Limb (tissue), 2 donors: ENCODE data around the gene CDKN1B.
A peak's percentile ranks its signal among the peaks of the same experiment; 100 is the strongest.
"Not testable (repeated sequence)": the region's sequence is repeated elsewhere in the genome, so short reads cannot be mapped to it uniquely, and the experiment has no call there.

Experiments
- DNase-seq, 2 donors: peaks; one replicate each; pipeline ENCODE4 v3.0.0-alpha.2; 2016; ENCODE audit errors: extremely low spot score in 2 of 2

Gene CDKN1B

DNA sequence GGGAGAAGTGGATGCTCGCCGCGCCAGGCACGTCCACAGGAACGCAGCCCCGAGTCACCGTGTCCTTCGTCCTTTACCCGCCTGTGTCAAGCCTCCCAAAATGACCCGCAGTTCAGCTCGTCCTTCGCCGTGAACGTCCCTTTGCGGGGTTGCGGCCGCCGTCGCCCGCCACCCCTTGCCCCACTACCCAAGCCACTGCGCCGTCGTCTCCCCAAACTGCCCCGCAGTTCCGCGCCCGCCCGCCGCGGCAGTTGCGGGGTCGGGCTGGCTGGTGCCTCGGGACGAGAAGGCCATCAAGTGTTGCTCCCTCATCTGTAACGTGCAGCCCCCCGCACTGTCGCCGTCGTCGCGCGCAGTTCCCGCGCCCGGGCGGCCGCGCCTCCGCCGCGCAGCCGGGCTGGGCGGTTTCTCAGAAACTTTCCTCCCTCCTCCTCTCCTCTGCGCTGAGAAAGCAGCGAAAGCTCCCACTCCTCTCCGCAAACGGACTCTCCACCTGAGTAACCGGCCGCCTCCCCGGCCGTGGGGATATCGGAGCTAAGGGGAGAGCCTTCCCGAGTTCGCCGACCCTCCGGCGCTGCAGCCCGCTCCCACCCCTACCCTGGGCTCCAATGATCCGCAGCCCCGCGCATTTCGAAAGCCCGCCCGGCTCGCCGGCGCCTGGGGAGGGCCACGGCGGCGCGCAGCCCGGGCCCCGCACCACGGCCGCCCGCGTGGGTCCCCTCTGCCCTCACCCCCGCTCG lies 6.7 kb downstream of the CDKN1B start:
- peak in 1 of 2 donors; percentile 75 for DNase-seq

DNA sequence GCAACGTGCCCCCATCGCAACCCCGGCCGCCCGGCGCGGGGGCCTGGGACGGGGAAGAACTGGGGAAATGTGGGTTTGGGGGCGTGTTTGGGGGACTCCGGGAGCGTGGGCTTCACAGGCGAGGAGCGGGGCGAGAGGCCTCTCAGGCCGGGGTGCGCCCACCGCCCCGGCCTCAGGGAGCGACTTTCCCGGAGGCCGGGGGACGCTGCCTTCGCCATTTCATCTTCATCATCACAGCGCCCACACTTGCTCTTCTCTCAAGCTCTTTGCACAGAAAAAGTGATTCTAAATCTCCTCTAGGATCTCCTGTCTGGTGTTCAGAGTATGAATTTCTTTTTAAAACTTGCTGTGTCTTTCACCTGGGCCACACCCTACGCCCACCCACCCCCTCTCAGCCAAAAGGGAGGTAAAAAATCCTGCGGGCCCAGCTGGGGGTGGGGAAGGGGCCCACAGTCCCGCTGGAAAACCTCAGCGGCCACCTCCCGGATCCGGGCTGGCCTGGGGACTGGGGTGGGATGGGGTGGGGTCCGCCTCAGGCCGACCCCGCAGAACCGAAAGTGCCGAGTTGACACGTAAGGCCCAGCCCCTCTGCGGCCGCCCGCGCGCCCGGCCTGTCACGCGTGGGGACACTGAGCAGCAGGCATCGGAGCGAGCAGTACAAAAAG lies 7.4 kb downstream of the CDKN1B start:
- DNase-seq = no peak

DNA sequence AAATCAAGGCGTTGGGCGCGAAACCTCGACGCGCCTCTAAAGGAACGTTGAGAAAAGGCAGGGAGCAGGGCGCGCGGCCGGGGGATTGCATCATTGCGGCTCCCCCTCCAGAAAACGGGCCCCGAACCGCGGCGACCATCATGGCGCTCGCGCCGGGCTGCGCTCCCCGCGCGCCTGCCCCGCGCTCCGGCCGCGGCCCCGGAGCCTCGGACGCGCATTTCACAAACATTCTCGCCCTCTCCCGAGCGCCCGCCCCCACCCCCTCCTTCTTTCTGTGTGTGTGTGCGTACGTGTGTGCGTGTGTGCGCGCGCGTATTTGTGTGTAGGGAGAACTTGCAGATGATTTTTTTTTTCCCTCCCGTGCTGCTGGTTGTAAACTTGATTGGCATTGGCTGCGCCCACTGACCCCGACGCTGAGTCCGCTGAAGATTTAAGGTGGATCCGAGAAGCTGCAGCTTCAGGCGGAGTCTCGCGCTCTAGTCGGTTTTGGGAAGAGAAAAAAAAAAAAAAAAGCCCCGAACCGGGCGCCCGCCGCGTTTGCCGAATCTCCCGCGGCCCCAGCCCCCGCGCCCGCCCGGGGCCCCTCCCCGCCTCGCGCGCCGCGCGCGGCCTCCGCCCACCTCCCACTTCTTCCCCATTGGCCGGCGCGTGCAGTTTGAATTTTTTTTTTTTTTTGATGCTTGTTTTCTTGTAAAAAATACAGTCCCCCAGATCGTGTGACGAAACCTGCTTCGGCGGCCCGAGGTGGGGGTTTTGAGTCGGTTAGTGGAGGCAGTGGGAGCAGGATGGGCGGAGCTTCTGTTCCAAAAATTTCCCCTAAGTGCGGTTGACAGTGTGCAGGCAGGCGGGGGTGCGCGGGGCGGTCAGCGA lies 8.2 kb downstream of the CDKN1B start:
- peak; percentile 94 to 99 for DNase-seq

GRCh38 chr12:12725956-12726554 lies 8.9 kb downstream of the CDKN1B start:
- no peak for DNase-seq

DNA sequence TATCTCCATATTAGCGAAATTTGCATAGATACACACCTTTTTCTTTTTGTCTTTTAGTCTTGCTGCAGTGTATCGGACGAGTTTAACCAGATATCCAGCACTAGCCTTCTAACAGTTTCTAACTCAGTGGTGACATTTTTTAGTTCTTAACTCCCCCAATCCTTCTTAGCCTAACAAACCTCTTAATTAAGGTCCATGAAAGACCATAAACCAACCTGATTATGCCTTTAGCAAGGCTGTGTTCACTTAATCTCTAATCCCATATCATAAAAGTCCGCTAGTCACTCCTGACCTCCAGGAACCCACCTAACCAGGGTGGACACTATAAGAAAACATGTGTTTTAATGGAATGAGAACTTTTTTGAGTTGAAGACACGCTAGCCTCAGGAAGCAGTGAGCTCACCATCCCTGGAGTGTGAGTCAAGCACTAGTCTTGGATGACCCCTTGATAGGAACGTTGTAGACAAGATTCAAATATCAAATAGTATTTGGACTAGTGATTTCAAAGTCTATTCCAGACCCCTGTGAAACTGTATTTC lies 9.5 kb downstream of the CDKN1B start:
- DNase-seq = no peak

DNA sequence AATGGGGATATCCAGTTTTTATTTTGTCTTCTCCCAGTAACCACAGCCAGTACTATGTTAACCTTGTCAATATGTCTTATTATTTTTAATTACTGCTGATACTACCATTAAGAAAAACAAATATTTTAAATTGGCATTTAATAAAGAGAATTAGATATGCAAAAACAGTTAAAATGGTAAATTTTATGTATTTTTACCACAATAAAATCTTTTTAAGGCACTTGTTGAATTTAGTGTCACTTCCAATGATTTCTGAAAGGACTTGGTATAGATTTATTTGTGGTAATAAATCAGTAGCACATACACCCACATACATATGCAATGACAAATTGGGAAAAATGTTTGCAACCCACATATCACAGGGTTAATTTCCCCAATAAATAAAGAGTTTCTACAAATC lies 14.0 kb downstream of the CDKN1B start:
- DNase-seq = no peak

DNA sequence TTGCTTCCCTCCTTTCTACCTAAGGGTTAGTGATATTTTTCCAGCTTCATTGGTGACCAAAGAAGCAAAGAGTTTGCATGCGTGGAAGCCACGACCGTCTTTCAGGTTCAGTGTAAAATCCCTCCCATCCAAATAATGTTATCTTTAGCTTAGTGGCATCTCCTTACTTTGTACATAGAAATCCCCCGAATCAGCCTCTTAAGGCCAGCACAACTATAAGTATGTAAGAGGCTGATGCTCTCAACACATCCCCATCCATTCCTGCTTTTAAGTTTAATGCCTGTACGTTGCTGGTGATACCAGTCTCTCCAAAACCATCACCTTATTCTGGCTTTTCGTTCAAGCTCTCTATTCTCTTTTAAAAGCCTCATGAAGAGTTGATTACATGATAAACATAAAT lies 14.6 kb downstream of the CDKN1B start:
- no peak for DNase-seq

DNA sequence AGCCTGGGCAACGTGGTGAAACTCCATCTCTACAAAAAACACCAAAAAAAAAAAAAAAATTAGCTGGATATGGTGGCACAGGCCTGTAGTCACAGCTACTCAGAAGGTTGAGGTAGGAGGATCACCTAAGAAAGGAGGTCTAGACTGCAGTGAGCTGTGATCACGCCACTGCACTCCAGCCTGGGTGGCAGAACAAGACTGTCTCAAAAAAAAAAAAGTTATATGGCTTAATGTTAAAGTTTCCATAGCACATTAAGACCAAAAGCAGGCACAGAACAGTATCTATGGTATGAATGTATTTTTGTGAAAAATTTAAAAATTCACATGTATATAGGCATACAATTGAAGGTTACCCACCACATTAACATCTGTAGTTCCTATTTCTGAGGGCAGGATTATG lies 15.9 kb downstream of the CDKN1B start:
- no peak for DNase-seq

DNA sequence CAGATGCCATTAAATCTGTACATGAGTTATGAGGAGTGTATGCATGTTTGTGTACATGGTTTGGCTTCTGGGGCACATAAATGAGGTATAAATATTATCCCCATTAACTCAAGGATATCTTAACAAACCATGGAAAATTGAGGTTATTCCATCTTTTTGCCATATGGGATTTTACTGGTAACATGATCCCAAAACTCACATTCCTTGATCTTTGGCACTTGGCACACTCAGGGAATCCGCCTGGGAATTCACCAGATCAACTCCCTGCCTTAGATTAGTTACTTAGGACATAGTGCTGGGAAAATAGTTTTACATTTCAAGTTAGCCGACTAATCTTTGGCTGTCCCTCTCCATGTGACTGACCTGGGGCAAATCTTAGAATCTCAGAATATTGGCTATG lies 16.9 kb downstream of the CDKN1B start:
- no peak for DNase-seq

DNA sequence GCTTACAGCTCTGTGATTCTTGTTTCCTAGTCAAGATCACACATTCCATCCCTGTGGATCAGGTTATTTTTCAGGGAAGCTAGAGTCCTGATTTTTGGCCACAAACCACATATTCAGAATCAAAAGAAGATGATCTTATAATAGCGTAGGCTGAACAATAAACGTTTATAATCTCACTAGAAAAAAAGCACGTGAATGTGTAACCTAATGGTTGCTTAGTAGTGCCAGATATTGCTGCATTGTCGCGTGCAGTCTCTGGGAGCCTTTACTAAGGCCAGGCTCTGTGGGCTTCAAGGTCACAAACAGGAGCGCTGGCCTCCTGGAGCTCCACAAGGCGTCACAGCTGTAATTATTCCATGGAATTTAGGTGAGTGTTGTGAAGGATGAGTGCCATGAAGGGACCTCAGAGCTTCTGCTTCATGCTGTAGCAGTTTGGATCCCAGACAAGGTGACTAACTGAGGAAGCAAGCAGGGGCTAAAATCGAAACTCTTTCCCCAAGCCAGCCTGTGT lies 17.4 kb downstream of the CDKN1B start:
- DNase-seq = no peak

DNA sequence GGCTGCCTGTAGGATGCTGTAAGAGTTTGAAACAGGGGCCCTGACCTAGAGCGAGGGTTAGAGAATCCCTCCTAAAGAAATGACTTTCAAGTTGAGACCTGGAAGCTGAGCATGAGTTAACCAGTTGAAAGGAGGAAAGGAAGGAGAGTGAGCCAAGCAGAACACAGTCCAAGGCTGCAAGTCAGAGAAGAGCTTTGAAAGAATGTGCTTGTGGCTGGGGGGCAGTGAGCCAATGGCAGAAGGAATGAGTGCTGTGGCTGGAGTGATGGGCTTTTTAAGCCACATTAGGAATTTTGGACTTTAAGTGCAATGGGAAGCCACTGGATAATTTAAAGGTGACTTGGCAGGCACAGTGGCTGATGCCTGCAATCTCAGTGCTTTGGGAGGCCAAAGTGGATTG lies 18.1 kb downstream of the CDKN1B start:
- no peak for DNase-seq

- peak in 1 of 2 donors; percentile 58 for DNase-seq
Measured at GRCh38 chr12:12736759-12737676, 19.9 kb downstream of the CDKN1B start.

DNA sequence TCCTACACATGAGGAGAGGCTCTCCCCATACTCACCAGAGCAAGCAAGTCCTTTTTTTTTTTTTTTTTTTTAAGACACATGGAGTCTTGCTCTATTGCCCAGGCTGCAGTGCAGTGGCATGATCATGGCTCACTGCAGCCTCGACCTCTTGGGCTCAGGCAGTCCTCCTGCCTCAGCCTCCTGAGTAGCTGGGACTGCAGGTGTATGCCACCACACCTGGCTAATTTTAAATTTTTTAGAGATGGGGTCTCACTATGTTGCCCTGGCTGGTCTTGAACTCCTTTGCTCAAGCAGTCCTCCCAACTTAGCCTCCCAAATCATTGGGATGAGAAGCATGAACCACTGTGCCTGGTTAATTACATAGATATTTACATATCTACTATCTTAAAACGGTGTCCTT lies 21.0 kb downstream of the CDKN1B start:
- DNase-seq = not testable (repeated sequence)

GRCh38 chr12:12741660-12742059 lies 24.5 kb downstream of the CDKN1B start:
- DNase-seq = no peak

DNA sequence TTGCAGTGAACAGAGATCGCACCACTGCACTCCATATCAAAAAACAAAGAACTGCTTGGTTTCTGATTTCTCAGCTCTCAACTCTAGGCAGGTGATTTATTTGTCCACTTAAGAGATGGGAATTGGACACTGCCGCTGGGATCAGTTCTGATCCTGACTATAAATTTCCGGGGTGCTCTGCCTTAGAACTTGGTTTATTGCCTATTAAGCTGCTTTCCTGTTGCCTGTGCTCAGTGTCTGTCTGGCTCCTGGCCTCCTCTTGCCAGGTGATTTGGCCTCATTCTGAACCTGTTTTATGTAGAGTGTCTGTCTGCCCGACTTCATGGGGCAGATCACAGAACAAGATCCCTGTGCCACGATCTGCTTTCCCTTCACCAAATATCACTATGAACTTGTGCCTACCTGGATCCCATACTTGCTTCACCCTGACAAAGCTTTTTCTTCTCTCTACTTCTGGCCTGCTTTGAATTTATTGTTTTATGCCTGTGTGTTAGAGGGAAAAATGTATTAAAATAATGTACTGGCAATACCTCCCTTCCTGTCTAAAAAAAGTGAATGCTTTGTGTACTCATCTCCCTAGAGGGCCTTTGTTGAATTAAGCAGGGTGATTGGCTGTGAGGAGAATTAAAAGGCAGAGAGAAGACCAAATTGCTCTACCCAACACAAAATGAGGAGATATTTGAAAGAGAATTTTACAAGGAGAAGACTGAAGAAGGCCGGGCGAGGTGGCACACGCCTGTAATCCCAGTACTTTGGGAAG lies 27.6 kb downstream of the CDKN1B start:
- DNase-seq = no peak

- no peak for DNase-seq
Measured at GRCh38 chr12:12745576-12746211, 28.5 kb downstream of the CDKN1B start.

GRCh38 chr12:12747278-12747677 lies 30.1 kb downstream of the CDKN1B start:
- no peak for DNase-seq

DNA sequence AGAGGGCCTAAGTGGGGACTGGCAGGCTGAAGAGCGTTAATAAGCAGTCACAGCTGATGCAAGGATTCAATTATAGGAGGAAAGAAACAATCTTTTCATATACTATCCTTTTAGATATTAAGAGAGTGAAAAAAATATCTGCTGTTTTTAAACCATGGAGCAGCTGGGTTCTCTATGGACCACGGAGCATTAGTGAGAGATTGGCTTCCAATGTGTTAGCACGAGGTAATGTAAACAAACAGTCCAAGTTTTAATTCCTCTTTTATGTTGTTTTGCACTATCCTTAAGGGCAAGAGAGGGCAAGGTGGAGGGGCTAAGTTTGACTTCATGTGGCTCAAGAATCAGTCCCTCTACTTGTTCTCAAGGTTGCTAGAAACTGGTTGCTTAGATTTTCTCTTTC lies 30.9 kb downstream of the CDKN1B start:
- DNase-seq = no peak

DNA sequence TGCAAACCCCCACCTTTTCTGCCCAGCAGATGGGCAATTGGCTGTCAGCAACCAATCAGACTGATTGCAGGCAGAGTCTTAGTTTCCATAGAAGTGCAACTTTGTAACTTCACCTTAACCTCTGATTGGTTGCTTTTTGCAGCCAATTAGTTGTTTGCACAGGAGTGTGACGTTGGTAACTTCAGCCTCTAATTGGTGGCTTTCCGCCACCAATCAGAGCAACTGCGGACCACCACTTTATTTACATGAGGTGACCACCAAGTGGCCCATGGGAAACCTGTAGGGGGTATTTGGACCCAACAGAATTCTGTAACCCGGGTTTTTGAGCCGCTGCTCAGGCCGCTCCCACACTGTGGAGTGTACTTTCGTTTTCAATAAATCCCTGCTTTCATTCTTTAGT lies 32.3 kb downstream of the CDKN1B start:
- no peak for DNase-seq
